CD4-positive, CD25-positive, alpha-beta regulatory T cell (primary cell): ENCODE data around the gene CAPN5. TPM values are rescaled to one million over a fixed set of nuclear protein-coding genes. Genes with fewer than 3 reads are reported as not detected.

Experiments
- ATAC-seq, 2 donors: fragments of 150-1000 bp; cut with Tn5 transposase; one replicate each; pipeline ENCODE4 v1.10.0; 2021; ENCODE audit warnings: low read depth in 2 of 2, moderate number of reproducible peaks in 2 of 2, moderate library complexity in 1 of 2
- DNase-seq, 3 donors: peaks; one replicate each; pipeline versions ENCODE4 v3.0.0 to v3.0.0-alpha.2; 2012 to 2022; ENCODE audit warnings: mixed read lengths in 1 of 3
- H3K27ac ChIP-seq: one replicate; pipeline ENCODE4 v1.7.0; 2013; ENCODE audit warnings: mild to moderate bottlenecking, low read length; ENCODE audit not compliant: insufficient read depth, poor library complexity, severe bottlenecking
- H3K27me3 ChIP-seq: one replicate; pipeline ENCODE4 v1.7.0; 2013; ENCODE audit warnings: low read length; ENCODE audit not compliant: control insufficient read depth, insufficient read depth
- H3K36me3 ChIP-seq: one replicate; pipeline ENCODE4 v1.7.0; 2013; ENCODE audit warnings: mild to moderate bottlenecking, low read length, moderate library complexity; ENCODE audit not compliant: control insufficient read depth, insufficient read depth
- H3K4me1 ChIP-seq: 2 replicates; pipeline ENCODE4 v1.7.0; 2013; ENCODE audit warnings: mild to moderate bottlenecking, low read length; ENCODE audit not compliant: insufficient read depth, control insufficient read depth, poor library complexity, severe bottlenecking
- H3K4me3 ChIP-seq: one replicate; pipeline ENCODE4 v1.7.0; 2013; ENCODE audit warnings: low read depth, mild to moderate bottlenecking, low read length, moderate library complexity
- H3K9me3 ChIP-seq, 2 experiments: 1 replicate in 1 of 2; 2 replicates in 1 of 2; pipeline ENCODE4 v1.7.0; 2013; ENCODE audit warnings: low read length in 2 of 2, mild to moderate bottlenecking in 1 of 2, moderate library complexity in 1 of 2; ENCODE audit not compliant: control insufficient read depth in 2 of 2
- H3K27ac Mint-ChIP-seq, 3 donors: one replicate each; pipeline ENCODE4 v1.8.0; 2020 to 2022; ENCODE audit warnings: mild to moderate bottlenecking in 3 of 3, mixed read lengths in 3 of 3, moderate library complexity in 2 of 3
- H3K27me3 Mint-ChIP-seq: one replicate; pipeline ENCODE4 v1.8.0; 2022; ENCODE audit warnings: mild to moderate bottlenecking, mixed read lengths
- H3K36me3 Mint-ChIP-seq: one replicate; pipeline ENCODE4 v1.8.0; 2020; ENCODE audit warnings: mixed read lengths
- H3K4me1 Mint-ChIP-seq, 4 donors: one replicate each; pipeline ENCODE4 v1.8.0; 2020 to 2022; ENCODE audit warnings: mixed read lengths in 4 of 4, mild to moderate bottlenecking in 1 of 4
- H3K4me3 Mint-ChIP-seq, 4 donors: one replicate each; pipeline ENCODE4 v1.8.0; 2020 to 2022; ENCODE audit warnings: mild to moderate bottlenecking in 4 of 4, mixed read lengths in 4 of 4, moderate library complexity in 3 of 4
- H3K9me3 Mint-ChIP-seq, 7 donors: one replicate each; pipeline ENCODE4 v1.8.0; 2020 to 2022; ENCODE audit warnings: mixed read lengths in 7 of 7, mild to moderate bottlenecking in 3 of 7, moderate library complexity in 2 of 7
- polyA plus RNA-seq, 4 donors: library from polyadenylated mRNA; unstranded; fragments of 300-500 nt; fragmentation: Illumina TruSeq; gene quantifications; one replicate each; pipeline ENCODE4 v1.2.3, GENCODE V29; 2021
- total RNA-seq: library from RNA; stranded (reverse); gene quantifications from one replicate; pipeline ENCODE4 v1.2.3, GENCODE V29; 2022

Gene CAPN5
- total and polyA plus RNA-seq, 5 donors from 2014 or later, result 0.74 to 2.8 (median 1.2) TPM

GRCh38 chr11:77172666-77172982 is 105.9 kb downstream of the CAPN5 start:
- H3K27me3 Mint-ChIP-seq, result no peaks in the 10 kb centered on the region
- no peaks in the 10 kb centered on the region for H3K36me3 Mint-ChIP-seq

GRCh38 chr11:77173494-77173893 is 106.7 kb downstream of the CAPN5 start:
- Mint-ChIP-seq H3K4me3 (no peak overlapping the region), H3K9me3 (peaks cover 0 to 3% (median 0%) of the 10 kb centered on the region in 7 donors), H3K4me1 (no peaks in the 10 kb centered on the region), H3K27me3 (no peaks in the 10 kb centered on the region), H3K36me3 (no peaks in the 10 kb centered on the region), H3K27ac (no peak overlapping the region)
- Histone ChIP-seq H3K27ac (no peak overlapping the region), H3K4me1 (no peaks in the 10 kb centered on the region), H3K9me3 (no peaks in the 10 kb centered on the region), H3K4me3 (no peak overlapping the region), H3K27me3 (no peaks in the 10 kb centered on the region), H3K36me3 (no peaks in the 10 kb centered on the region)
- ATAC-seq (no peak), DNase-seq (no peak)

More at GRCh38 chr11:77172666-77172982, 105.9 kb downstream of the CAPN5 start:
- no peak overlapping the region for H3K4me3 ChIP-seq
- no peaks in the 10 kb centered on the region for H3K4me1 Mint-ChIP-seq
- no peak for ATAC-seq
- no peak for DNase-seq
- H3K4me3 Mint-ChIP-seq, result no peak overlapping the region
- no peaks in the 10 kb centered on the region for H3K9me3 ChIP-seq
- no peaks in the 10 kb centered on the region for H3K4me1 ChIP-seq
- H3K27me3 ChIP-seq, result no peaks in the 10 kb centered on the region
- no peaks in the 10 kb centered on the region for H3K9me3 Mint-ChIP-seq
- no peak overlapping the region for H3K27ac ChIP-seq
- no peak overlapping the region for H3K27ac Mint-ChIP-seq
- no peaks in the 10 kb centered on the region for H3K36me3 ChIP-seq

GRCh38 chr11:77174559-77174958 is 107.8 kb downstream of the CAPN5 start:
- Mint-ChIP-seq H3K27ac (no peak overlapping the region), H3K36me3 (no peaks in the 10 kb centered on the region), H3K27me3 (no peaks in the 10 kb centered on the region), H3K9me3 (peaks cover 0 to 3% (median 0%) of the 10 kb centered on the region in 7 donors), H3K4me3 (no peak overlapping the region), H3K4me1 (no peaks in the 10 kb centered on the region)
- Histone ChIP-seq H3K27me3 (no peaks in the 10 kb centered on the region), H3K4me3 (no peak overlapping the region), H3K27ac (no peak overlapping the region), H3K9me3 (no peaks in the 10 kb centered on the region), H3K36me3 (no peaks in the 10 kb centered on the region), H3K4me1 (no peaks in the 10 kb centered on the region)
- DNase-seq, result no peak
- no peak for ATAC-seq

GRCh38 chr11:77175021-77175842 is 108.5 kb downstream of the CAPN5 start:
- no peaks in the 10 kb centered on the region for H3K9me3 ChIP-seq
- H3K4me3 ChIP-seq, result no peak overlapping the region
- H3K27me3 ChIP-seq, result no peaks in the 10 kb centered on the region
- H3K4me1 Mint-ChIP-seq, result no peaks in the 10 kb centered on the region
- H3K9me3 Mint-ChIP-seq, result peaks cover 0 to 3% (median 0%) of the 10 kb centered on the region in 7 donors
- no peaks in the 10 kb centered on the region for H3K36me3 Mint-ChIP-seq
- no peak overlapping the region for H3K27ac ChIP-seq
- no peak overlapping the region for H3K27ac Mint-ChIP-seq
- no peaks in the 10 kb centered on the region for H3K36me3 ChIP-seq
- no peaks in the 10 kb centered on the region for H3K4me1 ChIP-seq
- ATAC-seq (no peak), DNase-seq (no peak)
- H3K4me3 Mint-ChIP-seq, result no peak overlapping the region
- no peaks in the 10 kb centered on the region for H3K27me3 Mint-ChIP-seq

Other genes starting within 250 kb of the CAPN5 start
- gene ACER3, start 206.1 kb upstream of the CAPN5 start, total RNA-seq, result 11.8 TPM
- gene ACER3, start 206.1 kb upstream of the CAPN5 start, polyA plus RNA-seq, result 10 to 100 TPM in 1 of 4 donors, 1 to 10 TPM in 3; 2.6 to 10.4 (median 3.8) TPM
- not detected for gene B3GNT6, start 32.6 kb upstream of the CAPN5 start, total RNA-seq
- not detected for gene B3GNT6, start 32.6 kb upstream of the CAPN5 start, polyA plus RNA-seq
- gene OMP, start 35.9 kb downstream of the CAPN5 start, total RNA-seq, result not detected
- not detected for gene OMP, start 35.9 kb downstream of the CAPN5 start, polyA plus RNA-seq
- 0.84 TPM for gene MYO7A, start 61.3 kb downstream of the CAPN5 start, total RNA-seq
- gene MYO7A, start 61.3 kb downstream of the CAPN5 start, polyA plus RNA-seq, result under 1 TPM in 3 of 4 donors, not detected in 1; 0.12 to 0.22 (median 0.14) TPM
- not detected for gene GDPD4, start 234.7 kb downstream of the CAPN5 start, total RNA-seq
- gene GDPD4, start 234.7 kb downstream of the CAPN5 start, polyA plus RNA-seq, result not detected